ENCODE results near the gene MOXD1. TPM values are rescaled to one million over a fixed set of nuclear protein-coding genes. Genes with fewer than 3 reads are reported as not detected.

Gene MOXD1
- total and polyA plus RNA-seq, 12 donors: 0.80 to 4.9 (median 1.9) TPM

GRCh38 chr6:132423839-132424238 lies 22.6 kb upstream of the MOXD1 start:
- TF ChIP-seq, protein P1, sequence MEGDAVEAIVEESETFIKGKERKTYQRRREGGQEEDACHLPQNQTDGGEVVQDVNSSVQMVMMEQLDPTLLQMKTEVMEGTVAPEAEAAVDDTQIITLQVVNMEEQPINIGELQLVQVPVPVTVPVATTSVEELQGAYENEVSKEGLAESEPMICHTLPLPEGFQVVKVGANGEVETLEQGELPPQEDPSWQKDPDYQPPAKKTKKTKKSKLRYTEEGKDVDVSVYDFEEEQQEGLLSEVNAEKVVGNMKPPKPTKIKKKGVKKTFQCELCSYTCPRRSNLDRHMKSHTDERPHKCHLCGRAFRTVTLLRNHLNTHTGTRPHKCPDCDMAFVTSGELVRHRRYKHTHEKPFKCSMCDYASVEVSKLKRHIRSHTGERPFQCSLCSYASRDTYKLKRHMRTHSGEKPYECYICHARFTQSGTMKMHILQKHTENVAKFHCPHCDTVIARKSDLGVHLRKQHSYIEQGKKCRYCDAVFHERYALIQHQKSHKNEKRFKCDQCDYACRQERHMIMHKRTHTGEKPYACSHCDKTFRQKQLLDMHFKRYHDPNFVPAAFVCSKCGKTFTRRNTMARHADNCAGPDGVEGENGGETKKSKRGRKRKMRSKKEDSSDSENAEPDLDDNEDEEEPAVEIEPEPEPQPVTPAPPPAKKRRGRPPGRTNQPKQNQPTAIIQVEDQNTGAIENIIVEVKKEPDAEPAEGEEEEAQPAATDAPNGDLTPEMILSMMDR (IDR thresholded peaks at IDR 0.05): no peak
- Histone ChIP-seq H3K27ac (no peak overlapping the region), H3K9me3 (peaks cover 0 to 39% (median 15%) of the 10 kb centered on the region in 11 donors), H3K4me1 (no peaks in the 10 kb centered on the region), H3K27me3 (no peaks in the 10 kb centered on the region), H3K4me3 (no peak overlapping the region), H3K36me3 (no peaks in the 10 kb centered on the region)
- intact Hi-C loops (cut with DNase I): no loop called here
- DNase-seq (no peak), ATAC-seq (no peak)
- 89 to 90% methylated on average over 3 of the region's 3 CpGs for WGBS, 2 donors

DNA sequence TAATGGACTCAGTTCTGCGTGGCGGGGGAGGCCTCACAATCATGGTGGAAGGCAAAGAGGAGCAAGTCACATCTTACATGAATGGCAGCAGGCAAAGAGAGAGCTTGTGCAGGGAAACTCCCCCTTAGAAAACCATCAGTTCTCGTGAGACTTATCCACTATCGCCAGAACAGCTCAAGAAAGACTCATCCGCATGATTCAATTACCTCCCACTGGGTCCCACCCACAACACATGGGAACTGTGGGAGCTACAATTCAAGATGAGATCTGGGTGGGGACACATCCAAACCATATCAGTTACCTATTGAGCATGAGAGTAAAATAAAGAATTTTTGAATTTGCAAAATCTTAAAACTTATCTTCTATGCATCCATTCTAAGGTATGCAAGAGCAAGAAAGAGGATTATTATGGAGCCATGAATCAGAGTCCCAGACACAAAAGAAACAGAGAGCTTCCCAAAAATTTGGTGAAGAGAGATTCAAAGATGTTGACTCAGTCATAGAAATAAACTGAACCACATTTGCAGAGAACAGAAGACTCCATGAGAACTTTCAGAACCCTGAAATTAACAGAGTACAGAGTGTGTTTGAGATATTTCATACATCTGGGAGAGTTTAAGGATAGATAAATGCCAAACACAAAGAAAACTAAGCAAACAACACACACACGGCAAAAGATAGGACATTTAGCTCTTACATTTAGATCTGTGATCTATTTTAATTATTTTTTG lies 17.1 kb upstream of the MOXD1 start:
- Histone ChIP-seq H3K9me3 (peaks cover 0 to 51% (median 14%) of the 10 kb centered on the region in 11 donors), H3K27ac (no peak overlapping the region), H3K4me3 (no peak overlapping the region), H3K27me3 (no peaks in the 10 kb centered on the region), H3K4me1 (no peaks in the 10 kb centered on the region), H3K36me3 (no peaks in the 10 kb centered on the region)
- no peak for DNase-seq
- TF ChIP-seq, protein P1 (IDR thresholded peaks at IDR 0.05): no peak
- WGBS, 2 donors: 83 to 86% methylated on average over 6 of the region's 6 CpGs
- intact Hi-C loops (cut with DNase I): no loop called here
- no peak for ATAC-seq

- TF ChIP-seq, protein P1 (IDR thresholded peaks at IDR 0.05): no peak
- 56 to 65% methylated on average over 5 of the region's 5 CpGs for WGBS, 2 donors
- intact Hi-C loops (cut with DNase I): no loop called here
- no peaks in the 10 kb centered on the region for H3K36me3 ChIP-seq
- no peak overlapping the region for H3K27ac ChIP-seq
- no peaks in the 10 kb centered on the region for H3K4me1 ChIP-seq
- ATAC-seq (peak in 6 of 8 donors; percentile 24 to 89 (median 52)), DNase-seq (no peak)
- H3K27me3 ChIP-seq: peaks cover 0 to 7% (median 0%) of the 10 kb centered on the region in 7 donors
- H3K9me3 ChIP-seq: peaks cover 0 to 20% (median 8%) of the 10 kb centered on the region in 11 donors
- H3K4me3 ChIP-seq: no peak overlapping the region
Observed at GRCh38 chr6:132414761-132415160, 13.5 kb upstream of the MOXD1 start.

DNA sequence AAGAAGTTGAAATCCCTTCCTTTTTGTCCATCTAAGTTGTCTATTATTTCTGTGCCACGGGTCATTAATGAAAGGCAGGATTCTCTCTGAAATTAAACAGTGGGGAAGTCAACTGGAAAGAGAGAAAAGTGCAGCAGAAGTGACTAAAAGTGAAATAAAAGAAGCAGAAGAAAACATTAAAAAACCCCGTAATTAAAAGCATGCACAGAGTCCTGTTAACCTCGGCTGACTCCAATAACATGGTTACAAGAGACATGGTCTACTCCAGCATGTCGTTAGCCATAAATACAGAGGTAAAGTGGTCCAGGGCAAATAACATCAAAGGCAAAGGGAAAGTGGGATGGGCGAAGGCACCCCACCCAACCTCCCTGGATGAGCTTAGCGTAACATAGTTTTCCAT lies 13.0 kb upstream of the MOXD1 start:
- intact Hi-C loops (cut with DNase I): no loop called here

More for the DNA sequence above, 13.0 kb upstream of the MOXD1 start:
- WGBS, 2 donors: 62 to 78% methylated on average over 6 of the region's 6 CpGs
- H3K27me3 ChIP-seq: peaks cover 0 to 7% (median 0%) of the 10 kb centered on the region in 7 donors
- no peaks in the 10 kb centered on the region for H3K4me1 ChIP-seq
- no peaks in the 10 kb centered on the region for H3K36me3 ChIP-seq
- DNase-seq (no peak), ATAC-seq (no peak)
- H3K9me3 ChIP-seq: peaks cover 0 to 20% (median 8%) of the 10 kb centered on the region in 11 donors
- TF ChIP-seq, protein P1 (IDR thresholded peaks at IDR 0.05): no peak
- no peak overlapping the region for H3K4me3 ChIP-seq
- no peak overlapping the region for H3K27ac ChIP-seq
